Ishikawa (cell line): ENCODE measurements around the gene SEPTIN5.

Source experiments
- CEBPB ChIP-seq: IDR thresholded peaks from 2 replicates; pipeline ENCODE4 v1.6.1; 2012
- EP300 ChIP-seq: IDR thresholded peaks from 2 replicates; pipeline ENCODE4 v1.6.1; 2012; ENCODE audit warnings: borderline replicate concordance
- MAX ChIP-seq: IDR thresholded peaks from 2 replicates; pipeline ENCODE4 v1.6.1; 2012
- REST ChIP-seq: IDR thresholded peaks from 2 replicates; pipeline ENCODE4 v1.6.1; 2012; ENCODE audit warnings: low read depth, mild to moderate bottlenecking

DNA sequence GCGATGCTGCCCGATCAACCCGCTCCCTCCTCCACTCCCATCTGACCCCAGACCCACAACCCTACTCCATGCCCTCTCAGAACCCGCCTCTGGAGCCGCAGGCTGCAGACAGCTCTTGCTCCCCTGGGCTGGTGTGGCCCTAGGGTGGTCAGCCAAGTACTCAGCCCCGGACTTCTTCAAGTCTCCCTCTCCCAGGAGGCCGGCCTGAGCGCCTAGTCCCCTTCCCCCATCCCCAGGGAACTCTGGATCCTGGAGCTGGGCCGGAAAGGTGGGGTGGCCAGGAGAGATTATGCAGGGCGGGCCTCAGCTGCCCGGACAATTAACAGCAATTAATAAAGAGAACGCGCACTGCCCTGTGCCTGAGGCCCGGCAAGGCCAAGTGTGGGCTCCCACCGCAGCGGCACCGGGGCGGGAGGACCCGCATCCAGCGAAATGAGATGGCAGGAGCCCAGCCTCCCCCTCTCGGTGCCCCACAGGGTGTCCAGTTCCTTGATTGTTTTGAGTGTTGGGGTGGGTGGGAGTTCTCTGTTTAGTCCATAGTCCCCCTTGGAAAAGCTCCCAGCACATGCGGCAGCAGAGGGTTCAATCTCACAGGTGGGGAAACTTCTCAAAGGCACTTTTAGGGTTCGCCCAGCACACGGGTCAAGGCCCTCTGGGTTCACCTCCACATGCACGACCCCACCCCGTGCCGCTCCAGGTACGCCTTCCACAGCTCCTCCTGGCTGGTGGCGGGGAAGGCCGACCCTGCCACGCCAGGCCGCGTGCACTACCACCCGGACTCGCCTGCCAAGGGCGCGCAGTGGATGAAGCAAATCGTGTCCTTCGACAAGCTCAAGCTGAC lies 49.4 kb downstream of the SEPTIN5 start:
- TF ChIP-seq CEBPB = no peak
- TF ChIP-seq EP300 = no peak
- no peak for TF ChIP-seq REST
- TF ChIP-seq MAX = no peak
